Superior temporal gyrus (tissue), 1 donor: Measurements from ENCODE around the gene CFAP74.
A peak's percentile ranks its signal among the peaks of the same experiment; 100 is the strongest.

Experiments
- DNase-seq: peaks from one replicate; pipeline ENCODE4 v3.0.0-alpha.2; 2016; ENCODE audit errors: extremely low spot score

Gene CFAP74

GRCh38 chr1:2003541-2004131 lies at the start of gene CFAP74:
Gene CFAP74, minus strand, starts transcription at chr1:2003786. Its CDS starts 12,830 bp downstream, at chr1:1990956.
- no peak for DNase-seq

DNA sequence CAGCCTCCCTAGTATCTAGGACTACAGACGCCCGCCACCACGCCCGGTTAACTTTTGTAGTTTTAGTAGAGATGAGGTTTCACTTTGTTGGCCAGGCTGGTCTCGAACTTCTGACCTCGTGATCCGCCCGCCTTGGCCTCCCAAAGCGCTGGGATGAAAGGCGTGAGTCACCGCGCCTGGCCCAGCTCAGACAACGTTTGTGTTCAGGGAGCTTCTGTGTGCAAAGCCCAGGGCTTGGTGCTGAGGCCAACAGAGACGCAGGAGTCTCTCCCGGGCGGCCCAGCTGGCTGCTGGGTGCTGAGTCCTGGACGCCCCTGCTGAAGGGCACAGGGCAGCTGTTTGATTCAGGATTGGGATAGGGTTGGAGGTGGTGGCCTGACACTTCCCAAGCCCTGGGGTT lies 49.6 kb upstream of the CFAP74 start:
- no peak for DNase-seq

- DNase-seq = no peak
Measured at GRCh38 chr1:2052756-2053155, 49.2 kb upstream of the CFAP74 start.

GRCh38 chr1:2052054-2052679 lies 48.6 kb upstream of the CFAP74 start:
- DNase-seq = no peak

GRCh38 chr1:2050793-2051682 lies 47.5 kb upstream of the CFAP74 start:
- no peak for DNase-seq

DNA sequence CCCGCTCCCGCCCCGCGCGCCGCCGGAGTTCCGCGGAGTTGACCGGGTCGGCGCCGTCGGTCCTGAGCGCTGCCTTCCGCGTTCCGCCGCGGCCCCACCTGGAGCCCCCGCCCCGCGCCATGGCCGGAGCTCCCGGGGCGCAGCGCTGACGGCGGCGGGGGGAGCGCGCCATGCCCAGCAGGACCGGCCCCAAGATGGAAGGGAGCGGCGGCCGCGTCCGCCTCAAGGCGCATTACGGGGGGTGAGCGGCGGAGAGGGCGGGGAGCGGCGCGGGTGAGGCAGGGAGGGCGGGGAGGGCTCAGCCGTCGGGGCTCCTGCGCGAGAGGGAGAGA lies 46.8 kb upstream of the CFAP74 start:
- no peak for DNase-seq

- DNase-seq = no peak
Measured at GRCh38 chr1:2049718-2050431, 46.3 kb upstream of the CFAP74 start, which contains the start of gene PRKCZ. Gene PRKCZ, plus strand, starts transcription at chr1:2050411. Its CDS starts 220 bp downstream, at chr1:2050631.

GRCh38 chr1:2049225-2049717 lies 45.7 kb upstream of the CFAP74 start:
- DNase-seq = no peak

GRCh38 chr1:2047749-2048729 lies 44.5 kb upstream of the CFAP74 start:
- no peak for DNase-seq

- no peak for DNase-seq
Measured at GRCh38 chr1:2046953-2047748, 43.6 kb upstream of the CFAP74 start.

GRCh38 chr1:2046174-2046917 lies 42.8 kb upstream of the CFAP74 start:
- no peak for DNase-seq

DNA sequence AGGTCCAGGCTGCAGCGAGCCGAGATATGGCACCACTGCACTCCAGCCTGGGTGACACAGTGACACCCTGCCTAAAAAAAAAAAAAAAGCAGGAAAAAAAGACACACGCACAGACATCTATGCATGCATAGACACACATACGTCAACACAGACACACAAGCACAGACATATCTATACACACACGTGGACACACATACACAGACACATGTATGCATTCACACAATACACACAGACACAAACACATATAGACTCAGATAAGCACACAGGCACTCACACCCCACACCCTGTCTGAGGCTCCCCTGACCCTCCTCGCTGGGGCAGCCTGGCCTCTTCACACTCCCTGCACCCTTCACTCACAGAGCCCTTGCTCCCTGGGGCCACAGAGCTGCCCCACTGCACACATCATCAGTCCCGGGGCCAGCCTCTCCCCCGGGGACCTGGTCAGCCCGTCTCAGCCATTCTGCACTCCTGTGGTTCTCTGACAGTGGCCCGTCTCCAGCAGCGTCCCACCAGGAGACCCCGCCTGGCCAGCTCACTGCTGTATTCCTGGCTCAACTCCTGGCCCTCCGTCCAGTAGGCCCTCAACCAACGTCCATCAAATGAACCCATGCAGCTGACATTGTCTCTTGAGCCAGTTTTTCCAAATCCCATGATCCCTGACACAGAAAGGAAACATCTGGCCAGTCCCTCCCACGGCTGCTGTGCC lies 42.0 kb upstream of the CFAP74 start:
- no peak for DNase-seq

GRCh38 chr1:2044510-2045319 lies 41.1 kb upstream of the CFAP74 start:
- DNase-seq = peak; percentile 76

DNA sequence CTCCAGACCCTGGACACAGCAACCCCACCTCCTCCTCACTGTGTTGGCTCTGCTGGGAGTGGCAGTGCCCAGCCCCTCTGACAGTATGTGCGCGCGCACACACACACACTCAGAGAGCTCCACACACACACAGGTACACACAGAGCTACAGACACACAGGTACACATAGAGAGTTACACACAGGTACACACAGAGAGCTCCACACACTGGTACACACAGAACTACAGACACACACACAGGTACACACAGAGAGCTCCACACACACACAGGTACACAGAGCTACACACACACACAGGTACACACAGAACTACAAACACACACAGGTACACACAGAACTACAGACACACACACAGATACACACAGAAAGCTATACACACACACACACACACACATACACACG lies 40.3 kb upstream of the CFAP74 start:
- no peak for DNase-seq

- no peak for DNase-seq
Measured at GRCh38 chr1:2042830-2043773, 39.5 kb upstream of the CFAP74 start.

- DNase-seq = no peak
Measured at GRCh38 chr1:2041887-2042286, 38.3 kb upstream of the CFAP74 start.

DNA sequence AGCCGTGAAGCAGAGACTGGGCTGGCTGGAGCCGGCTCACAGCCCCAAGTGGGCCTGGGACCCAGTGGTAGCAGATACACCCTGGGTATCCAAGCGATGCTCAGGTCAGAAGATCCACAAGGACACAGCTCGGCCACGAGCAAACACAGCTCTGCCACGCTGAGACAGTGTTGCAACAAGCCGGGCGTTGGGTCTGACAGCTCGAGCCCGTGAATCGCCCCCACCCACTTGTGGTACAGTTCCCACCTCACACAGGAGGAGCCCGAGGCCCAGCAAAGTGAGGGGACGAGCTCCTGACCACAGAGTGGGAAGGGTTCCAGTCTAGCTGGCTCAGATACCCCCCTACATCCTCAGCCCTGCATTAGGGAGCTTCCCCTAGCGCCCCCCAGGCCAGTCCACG lies 37.7 kb upstream of the CFAP74 start:
- DNase-seq = no peak
